Brain microvascular endothelial cell (primary cell): ENCODE measurements around the gene EIF2AK3.
A peak's percentile ranks its signal among the peaks of the same experiment; 100 is the strongest.

ENCODE experiments used
- DNase-seq: peaks from one replicate; pipeline ENCODE4 v3.0.0-alpha.2; 2020
- H3K27ac ChIP-seq: fragments of 250-450 bp; sonication (Bioruptor Pico); 2 replicates; pipeline ENCODE4 v1.5.1; 2020; ENCODE audit warnings: mild to moderate bottlenecking, moderate library complexity
- H3K27me3 ChIP-seq: fragments of 250-450 bp; sonication (Bioruptor Pico); replicated peaks from 2 replicates; pipeline ENCODE4 v1.5.1; 2020; ENCODE audit warnings: mild to moderate bottlenecking
- H3K36me3 ChIP-seq: fragments of 250-450 bp; sonication (Bioruptor Pico); replicated peaks from 2 replicates; pipeline ENCODE4 v1.5.1; 2020; ENCODE audit warnings: mild to moderate bottlenecking
- H3K4me3 ChIP-seq: 2 replicates; pipeline ENCODE4 v1.5.1; 2011; ENCODE audit warnings: low read depth, mild to moderate bottlenecking, control low read depth, low read length, moderate library complexity
- CTCF ChIP-seq: IDR thresholded peaks from 2 replicates; pipeline ENCODE4 v1.5.1; 2011; ENCODE audit warnings: low read depth, mild to moderate bottlenecking, moderate library complexity, low read length, control low read depth, inconsistent platforms; ENCODE audit errors: missing control alignments
- in situ Hi-C: cut with HindIII; loops from 2 replicates; pipeline ENCODE4 v1.10.0; 2017; ENCODE audit warnings: low sequenced_read_pairs, low pct_ligation_motif_present

The EIF2AK3 gene

GRCh38 chr2:88627055-88627855 lies at the start of gene EIF2AK3:
TSS of gene EIF2AK3 (minus strand) at chr2:88627464. CDS start at chr2:88627274, 190 bp downstream.
- no peaks in the 10 kb centered on the region for H3K27me3 ChIP-seq
- H3K36me3 ChIP-seq = peaks cover 4% of the 10 kb centered on the region
- H3K27ac ChIP-seq = peak within 1 kb of the TSS; percentile 99
- DNase-seq = peak; percentile 100
- no peak for TF ChIP-seq CTCF
- peak within 1 kb of the TSS; percentile 93 for H3K4me3 ChIP-seq
- in situ Hi-C loops = no loop called here

GRCh38 chr2:88673363-88673762 lies 46.1 kb upstream of the EIF2AK3 start:
- no peak overlapping the region for H3K27ac ChIP-seq
- no peak for DNase-seq
- in situ Hi-C loops = no loop called here
- peaks cover 2% of the 10 kb centered on the region for H3K27me3 ChIP-seq
- H3K4me3 ChIP-seq = no peak overlapping the region
- TF ChIP-seq CTCF = no peak
- H3K36me3 ChIP-seq = no peaks in the 10 kb centered on the region

GRCh38 chr2:88671786-88672427 lies 44.6 kb upstream of the EIF2AK3 start:
- TF ChIP-seq CTCF = peak; percentile 84
- peak; percentile 66 for DNase-seq
- H3K27me3 ChIP-seq = peaks cover 2% of the 10 kb centered on the region
- H3K36me3 ChIP-seq = no peaks in the 10 kb centered on the region
- no peak overlapping the region for H3K27ac ChIP-seq
- in situ Hi-C loops = no loop called here
- no peak overlapping the region for H3K4me3 ChIP-seq

- in situ Hi-C loops = loop anchor here (10.0 kb wide), 1 partner anchor 75 kb away; no protein-coding TSS in a partner anchor
- DNase-seq = peak; percentile 40
- Histone ChIP-seq H3K27me3 (peaks cover 2% of the 10 kb centered on the region), H3K36me3 (no peaks in the 10 kb centered on the region), H3K4me3 (no peak overlapping the region), H3K27ac (no peak overlapping the region)
- peak; percentile 77 for TF ChIP-seq CTCF
Observed at GRCh38 chr2:88669482-88670214, 42.4 kb upstream of the EIF2AK3 start.

- no peak overlapping the region for H3K27ac ChIP-seq
- in situ Hi-C loops = loop anchor here (10.0 kb wide), 1 partner anchor 74 kb away; no protein-coding TSS in a partner anchor
- no peak overlapping the region for H3K4me3 ChIP-seq
- H3K36me3 ChIP-seq = no peaks in the 10 kb centered on the region
- DNase-seq = no peak
- H3K27me3 ChIP-seq = peaks cover 2% of the 10 kb centered on the region
- TF ChIP-seq CTCF = no peak
Observed at GRCh38 chr2:88668862-88669261, 41.6 kb upstream of the EIF2AK3 start.
